HG02852 (cell line): ENCODE measurements around the gene SH3RF3.

Experiments
- ATAC-seq: cut with Tn5 transposase; IDR thresholded peaks from one replicate; pipeline ENCODE4 v1.9.1; 2021; ENCODE audit warnings: mild to moderate bottlenecking, moderate library complexity; ENCODE audit not compliant: unreplicated experiment

SH3RF3 gene

DNA sequence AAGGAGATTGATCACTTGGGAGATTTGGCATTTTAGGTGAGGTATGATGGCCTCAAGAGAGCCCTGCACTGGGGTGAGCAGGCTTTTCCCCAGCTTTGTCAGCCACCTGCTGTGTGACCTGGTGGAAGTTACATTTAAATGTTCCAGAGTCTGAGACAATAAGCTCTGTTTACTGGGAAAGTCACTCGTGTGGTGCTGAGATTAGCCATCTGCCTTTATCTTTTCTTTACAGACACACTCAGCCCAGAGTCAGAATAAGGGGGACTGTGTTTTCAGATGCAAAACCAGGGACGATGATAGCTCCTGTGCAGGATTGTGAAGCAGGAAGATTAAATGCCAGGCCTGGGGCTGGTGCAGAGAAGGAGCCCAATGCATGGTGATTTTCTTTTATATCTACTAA is 47.9 kb downstream of the SH3RF3 start:
- ATAC-seq: no peak

DNA sequence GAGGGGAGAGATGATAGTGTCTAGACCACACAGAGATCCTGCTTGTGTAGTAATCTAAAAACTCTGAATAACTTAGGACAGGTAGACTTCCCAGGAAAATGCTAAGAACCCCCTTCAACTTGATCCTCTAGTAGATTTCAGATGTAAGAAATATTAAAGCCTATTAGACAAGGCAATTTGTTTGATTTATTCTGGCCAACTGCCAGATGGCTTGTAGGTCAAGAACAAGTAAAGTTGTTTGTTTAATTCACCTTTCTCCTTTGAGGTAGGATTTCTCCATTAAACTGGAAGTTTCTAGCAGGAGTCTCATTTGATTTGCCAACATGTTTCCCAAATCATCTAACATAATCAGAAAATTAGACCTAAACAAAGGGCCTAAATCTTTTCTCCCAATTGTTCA is 48.6 kb downstream of the SH3RF3 start:
- no peak for ATAC-seq

DNA sequence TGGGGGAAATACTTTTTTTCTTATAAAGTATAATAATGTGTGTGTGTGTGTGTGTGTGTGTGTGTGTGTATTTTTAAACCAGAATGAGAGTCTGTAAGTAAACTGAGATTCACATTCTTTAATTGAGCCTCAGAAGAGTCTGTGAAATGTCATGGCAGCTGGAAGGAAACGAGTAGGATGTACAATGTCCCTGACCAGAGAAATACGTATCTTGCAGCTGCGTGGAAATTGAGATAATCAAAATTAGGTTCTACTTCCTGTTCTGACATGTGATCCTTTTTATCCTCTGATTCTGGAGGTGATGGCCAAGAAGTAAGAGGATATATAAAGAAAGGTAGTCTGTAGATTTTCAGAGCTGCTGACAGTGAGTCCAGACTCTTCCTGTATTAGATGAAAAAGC is 50.0 kb downstream of the SH3RF3 start:
- ATAC-seq: no peak

DNA sequence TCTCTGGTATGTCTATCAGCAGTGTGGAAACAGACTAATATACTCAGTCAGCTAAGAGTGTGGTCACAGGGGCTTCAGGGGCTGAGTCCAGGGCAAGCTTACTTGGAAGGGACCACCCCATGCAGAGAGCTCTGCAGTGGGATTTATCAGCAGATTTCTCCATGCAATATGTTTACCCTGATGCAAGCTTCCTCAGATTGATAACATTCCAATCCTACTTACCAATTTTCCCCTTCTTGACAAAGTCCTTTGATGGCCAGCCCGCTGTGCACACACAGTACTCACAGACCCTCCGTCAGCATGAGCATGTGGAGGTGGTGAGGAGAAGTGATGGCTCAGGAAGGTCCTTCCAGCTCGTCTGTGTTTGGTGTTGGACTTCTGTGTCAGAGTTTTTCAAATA is 51.8 kb downstream of the SH3RF3 start:
- ATAC-seq: no peak

DNA sequence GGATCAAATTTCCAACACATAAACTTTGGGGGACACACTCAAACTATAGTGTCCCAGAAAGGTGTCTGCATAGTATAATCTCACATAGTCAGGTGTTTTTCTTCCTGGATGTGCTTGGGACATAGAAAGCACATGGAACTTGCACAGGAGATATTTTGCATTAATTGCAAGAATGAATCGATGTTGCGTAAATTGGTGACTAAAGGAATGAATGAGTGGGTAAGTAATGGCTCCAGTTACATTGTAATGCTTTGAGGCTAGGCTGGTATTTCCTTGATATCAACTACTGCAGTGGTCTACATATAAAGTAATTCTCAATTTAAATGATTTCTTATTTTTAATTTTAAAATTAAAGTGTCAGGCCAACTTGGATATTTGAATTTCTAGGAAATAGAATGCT is 53.4 kb downstream of the SH3RF3 start:
- no peak for ATAC-seq

DNA sequence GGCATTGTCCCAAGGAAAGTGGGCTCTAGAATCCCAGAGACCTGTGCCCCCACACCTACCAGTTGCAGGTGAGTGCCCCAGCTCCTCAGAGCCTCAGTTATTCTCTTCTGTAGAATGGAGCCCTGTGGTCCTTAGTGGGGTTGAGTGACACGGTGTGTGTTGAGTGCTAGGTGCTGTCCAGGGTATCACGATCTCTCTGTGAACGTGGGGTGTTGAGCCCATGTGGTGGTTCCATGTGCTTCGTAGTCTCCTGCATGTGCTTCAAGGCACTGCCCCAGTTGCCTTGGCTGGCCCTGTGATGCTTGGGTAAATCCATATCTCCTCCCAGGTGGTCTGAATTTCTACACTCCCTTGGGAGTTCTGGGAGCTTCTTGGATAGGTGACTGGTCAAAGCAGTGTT is 54.9 kb downstream of the SH3RF3 start:
- ATAC-seq: no peak

DNA sequence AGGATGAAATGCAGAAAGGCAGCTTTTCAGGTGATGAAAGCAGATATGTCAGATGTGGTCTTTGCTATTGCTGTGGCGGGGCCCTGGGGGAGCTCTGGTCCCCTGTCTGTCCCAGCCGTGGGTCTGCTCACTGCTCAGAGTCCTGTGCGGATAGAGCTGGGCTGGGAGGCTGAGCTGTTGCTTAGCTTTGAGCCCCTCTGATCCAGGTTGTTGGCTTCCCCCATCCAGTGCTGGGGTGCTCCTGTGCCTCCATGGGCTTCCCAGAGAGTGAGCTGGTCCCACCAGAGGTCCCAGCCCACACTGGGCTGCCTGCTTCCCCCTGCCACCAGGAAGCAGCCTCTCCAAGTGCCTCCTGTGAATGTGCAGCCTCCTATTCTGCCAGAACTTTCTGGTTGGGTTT is 55.4 kb downstream of the SH3RF3 start:
- ATAC-seq: no peak

DNA sequence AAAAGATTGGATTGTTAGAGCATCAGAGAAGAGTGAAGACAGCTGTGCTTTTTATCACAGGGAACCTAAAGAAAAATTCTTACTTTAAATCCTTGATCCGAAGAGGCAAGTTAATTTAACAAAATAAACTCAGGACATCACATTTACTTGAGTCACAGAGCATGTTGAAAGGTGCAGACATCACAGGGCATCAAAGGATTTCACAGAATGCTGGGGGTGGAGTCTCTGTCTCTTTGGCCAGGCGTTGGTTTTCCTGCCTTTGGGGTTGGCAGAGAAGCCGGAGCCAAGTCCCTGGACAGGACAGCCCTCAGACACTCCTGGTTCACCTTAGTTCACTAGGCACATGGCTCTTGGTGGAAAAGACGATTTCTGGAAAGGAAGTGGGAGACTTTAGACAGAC is 56.3 kb downstream of the SH3RF3 start:
- ATAC-seq: no peak

DNA sequence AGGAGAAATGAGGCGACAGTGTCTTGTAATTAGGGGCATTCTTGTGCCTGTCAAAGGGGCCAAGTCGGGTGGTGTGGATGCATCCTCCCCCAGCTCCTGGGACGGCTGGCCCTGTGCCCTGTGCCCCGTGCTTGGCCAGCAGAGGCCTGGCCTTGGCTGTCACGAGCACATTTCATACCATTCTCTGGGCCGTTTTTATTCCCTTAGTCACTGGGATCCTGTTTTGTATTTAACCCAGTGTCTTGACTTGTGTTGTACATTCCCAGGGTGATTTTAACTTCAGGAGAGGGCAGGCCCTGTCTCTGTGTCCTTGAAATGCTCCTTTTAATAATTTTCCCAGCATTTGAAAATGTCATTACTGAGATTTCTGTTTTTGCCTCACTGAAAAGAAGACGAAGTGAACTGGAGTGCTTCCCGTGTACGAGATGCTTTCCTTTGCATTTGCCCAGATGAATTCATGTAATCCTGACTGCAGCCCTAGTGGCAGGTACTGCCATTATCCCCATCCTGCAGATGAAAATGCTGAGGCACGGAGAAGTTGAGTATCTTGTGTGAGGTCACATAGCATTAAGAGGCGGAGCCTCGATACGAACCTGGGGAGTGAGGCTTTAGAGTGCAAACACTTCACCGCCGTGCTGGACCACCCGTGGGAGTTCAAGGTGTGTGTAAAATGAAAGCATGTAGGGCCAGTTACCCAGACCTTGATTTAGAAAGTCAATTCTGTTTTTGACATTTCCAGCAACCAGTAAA is 57.0 kb downstream of the SH3RF3 start:
- no peak for ATAC-seq

DNA sequence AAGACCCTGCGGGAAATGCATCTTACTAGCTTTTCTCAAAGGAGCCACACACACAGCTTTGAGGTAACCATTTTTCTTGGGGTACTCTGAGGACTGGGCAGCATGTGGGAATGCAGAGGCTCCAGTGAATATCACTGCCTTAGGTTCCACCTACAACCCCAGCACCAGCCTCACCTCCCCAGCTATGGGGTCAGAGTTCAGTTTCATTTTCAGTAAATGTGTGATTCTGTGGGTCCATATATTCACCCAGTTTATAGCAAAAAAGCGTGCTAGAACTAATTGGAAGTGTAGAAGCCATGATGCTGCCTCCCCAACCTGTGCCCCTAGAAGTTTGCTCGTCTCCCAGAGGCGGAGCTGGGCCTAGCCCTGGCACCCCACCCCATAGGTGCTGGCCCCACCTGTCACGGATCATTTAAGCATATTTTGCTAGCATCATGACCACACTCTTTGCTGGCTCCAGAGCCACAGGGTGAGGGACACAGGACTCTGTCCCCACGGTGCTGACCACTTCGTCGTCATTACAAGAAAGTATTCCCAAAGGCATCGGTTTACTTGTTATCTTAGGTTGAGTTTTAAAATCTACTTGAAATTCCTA is 57.7 kb downstream of the SH3RF3 start:
- no peak for ATAC-seq

DNA sequence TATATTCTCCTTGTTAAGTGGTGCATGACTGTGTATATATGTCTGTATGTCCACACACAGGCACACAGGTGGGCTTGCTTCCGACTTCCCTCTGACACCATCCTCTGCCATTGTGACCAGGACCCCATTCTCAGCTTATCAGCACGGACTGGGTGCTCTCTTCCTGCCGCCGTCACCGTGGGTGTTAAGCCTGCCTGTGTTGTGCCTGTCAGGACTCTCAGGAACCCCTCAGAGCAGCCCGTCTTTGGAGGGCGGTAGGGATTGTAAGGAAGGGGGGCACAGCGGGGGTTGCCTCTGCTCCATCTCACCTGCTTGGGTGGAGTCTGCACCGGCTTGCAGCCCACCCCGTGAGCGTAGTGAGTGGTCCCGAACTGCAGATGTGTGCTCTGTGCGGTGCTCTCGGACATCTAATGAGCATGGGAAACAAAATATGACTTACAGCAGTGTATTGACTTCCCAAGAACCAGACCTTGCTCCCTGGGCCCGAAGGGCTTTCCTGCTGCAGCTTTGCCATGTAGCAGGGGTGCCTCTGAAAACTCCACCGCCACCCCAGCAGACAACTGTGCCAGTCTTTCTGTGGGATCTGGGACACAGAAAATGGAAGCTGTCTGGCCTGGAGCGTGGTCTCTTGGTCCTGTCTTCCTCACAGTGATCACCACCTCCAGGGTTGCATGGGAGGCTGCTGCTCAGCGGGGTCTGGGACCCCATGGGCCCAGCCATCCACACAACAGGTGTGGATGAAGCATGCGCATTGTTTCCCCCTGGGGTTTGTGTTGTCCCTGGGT is 58.9 kb downstream of the SH3RF3 start:
- ATAC-seq: no peak

DNA sequence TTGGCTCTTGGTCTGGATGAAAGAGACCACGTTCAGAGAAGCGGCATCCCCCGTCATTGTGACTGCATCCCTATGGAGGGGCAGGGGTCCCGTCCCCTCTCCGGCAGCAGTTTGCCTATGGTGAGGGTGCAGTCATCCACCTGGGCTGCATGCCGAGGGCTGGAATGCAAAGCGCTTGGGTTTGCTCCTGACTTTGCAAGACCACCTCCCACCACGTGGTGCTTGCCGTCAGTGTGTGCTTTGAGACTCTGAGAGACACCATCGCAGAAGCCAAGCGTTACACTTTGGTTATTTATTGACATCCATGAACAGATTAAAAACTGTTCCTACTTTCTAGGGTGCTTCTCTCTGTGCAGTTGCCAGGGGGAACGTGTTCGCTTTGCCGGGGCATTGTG is 59.5 kb downstream of the SH3RF3 start:
- no peak for ATAC-seq

DNA sequence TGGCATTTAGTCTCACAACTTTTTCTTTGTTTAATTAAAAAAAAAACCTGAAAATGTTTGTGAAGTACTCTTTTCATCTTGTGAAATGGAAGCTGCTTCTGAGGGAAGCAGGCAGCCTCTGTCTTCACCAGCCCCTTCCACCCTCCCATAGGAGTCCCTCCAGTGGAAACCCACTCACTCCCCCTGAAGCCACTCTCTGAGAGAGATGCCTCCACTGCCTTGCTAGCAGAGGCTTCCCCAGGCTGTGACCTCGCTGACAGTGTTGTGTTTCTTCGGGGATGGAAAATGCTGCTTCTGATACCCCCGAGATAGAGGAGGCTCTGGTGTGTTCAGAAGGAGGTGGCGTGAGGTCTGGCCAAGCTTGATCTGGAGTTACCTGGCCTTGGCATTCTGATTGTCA is 59.9 kb downstream of the SH3RF3 start:
- no peak for ATAC-seq

DNA sequence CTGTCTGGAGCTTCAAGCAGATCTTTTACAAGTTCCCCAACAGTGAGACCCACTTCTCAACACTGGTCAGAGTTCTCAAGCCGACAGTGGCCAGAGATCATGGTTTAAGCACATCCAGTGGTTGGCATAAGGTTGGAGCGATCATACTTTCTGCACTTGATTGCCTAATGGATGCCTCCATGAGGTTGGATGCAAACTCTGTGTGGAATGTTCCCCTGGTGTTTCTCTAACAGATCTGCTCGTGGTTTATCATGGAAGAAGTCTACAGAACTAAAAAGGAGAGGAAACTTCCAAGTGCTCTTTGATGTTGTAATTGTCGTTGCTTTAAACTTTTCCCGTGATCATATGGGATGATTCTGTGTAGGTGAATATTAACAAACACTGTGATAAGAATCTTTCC is 60.7 kb downstream of the SH3RF3 start:
- no peak for ATAC-seq

DNA sequence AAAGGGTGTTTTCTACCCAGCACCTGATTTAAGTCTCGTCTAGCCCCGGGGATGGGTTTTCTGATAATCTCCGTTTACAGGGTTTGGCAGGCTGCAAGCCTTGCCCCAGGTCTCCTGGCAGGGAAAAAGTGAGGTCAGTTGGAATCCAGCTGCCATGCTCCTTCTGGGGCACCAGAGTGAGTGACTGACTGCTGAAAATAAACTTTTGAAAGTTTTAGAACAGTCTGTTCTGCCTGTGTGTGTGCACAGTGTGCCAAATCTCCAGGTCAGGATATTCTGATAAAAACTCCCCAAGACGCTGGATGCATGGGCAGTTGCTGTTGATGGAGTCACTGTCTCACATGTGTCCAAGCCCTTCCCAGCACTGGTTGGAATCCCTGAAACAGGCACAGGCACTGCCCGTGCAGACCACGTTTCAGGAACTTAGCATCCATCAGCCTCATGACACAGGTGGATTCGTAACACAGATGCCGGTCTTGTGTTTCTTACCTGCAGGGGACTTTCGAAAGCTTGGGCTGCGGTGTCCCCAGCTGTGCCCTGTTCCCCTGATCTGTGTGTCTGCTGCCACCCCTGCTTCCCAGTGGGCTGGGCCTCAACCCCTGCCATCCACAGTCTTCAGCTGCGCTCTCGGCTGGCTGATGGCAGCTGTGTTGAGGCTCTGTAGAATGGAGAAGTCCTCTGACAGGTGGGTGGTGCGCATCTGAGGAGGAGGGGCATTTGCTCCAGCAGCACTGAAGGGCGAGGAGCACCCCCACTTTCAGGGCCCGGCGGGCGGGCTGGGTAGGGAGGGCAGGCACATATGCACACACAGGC is 65.0 kb downstream of the SH3RF3 start:
- ATAC-seq: no peak

DNA sequence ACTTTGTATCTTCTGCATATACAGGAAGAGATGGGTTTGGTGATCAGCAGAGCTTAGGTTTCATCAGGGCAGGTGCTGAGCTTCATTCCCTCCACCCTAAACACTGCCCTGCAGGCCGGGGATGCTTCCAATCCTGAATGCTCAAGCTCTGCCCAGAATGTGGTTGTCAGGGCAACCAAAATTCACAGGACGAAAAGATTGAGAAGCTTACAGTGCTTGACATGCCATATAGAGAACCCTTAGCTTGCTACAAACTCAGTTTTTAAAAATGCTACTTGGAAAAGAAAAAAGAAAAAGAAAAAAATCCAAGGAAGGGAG is 65.6 kb downstream of the SH3RF3 start:
- ATAC-seq: no peak

DNA sequence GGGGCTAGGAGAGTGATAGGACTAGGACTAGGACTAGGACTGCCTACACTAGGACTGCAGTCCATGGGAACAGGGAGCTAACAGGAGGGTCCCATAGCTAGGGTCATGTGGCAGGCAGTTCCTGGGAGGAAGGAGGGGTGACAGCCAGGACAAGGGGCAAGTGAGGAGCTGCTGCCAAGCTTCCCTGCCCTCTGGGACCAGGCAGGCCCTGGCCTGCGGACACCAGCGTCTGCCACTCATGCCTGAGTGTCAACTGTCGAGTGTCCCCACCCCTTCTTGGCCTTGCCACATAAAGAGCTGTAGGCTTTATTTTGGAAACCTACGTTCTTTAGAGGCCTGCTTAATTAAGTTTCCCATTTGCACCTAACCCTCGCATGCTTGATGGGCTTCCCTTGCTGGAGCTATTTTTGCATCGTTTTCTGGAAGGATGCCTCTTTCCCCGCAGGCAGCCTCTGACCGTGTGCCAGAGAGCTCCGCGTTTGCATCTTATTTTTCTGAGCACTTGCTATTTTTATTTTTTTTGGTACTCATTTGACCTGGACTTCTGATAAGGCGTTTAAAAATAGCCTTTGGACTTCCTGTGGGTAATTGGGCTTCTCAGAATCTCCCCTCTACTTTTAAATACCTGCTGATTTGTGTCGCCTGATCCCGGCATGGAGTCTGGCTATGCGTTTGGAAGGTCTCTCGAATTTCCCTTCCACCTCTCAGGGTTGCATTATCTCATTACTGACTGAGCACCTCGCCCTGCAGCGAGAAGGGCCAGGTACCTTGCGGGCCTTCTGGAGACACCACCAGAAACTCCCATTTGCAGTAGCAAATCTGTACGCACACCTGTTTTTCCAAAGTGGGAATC is 66.4 kb downstream of the SH3RF3 start:
- no peak for ATAC-seq

DNA sequence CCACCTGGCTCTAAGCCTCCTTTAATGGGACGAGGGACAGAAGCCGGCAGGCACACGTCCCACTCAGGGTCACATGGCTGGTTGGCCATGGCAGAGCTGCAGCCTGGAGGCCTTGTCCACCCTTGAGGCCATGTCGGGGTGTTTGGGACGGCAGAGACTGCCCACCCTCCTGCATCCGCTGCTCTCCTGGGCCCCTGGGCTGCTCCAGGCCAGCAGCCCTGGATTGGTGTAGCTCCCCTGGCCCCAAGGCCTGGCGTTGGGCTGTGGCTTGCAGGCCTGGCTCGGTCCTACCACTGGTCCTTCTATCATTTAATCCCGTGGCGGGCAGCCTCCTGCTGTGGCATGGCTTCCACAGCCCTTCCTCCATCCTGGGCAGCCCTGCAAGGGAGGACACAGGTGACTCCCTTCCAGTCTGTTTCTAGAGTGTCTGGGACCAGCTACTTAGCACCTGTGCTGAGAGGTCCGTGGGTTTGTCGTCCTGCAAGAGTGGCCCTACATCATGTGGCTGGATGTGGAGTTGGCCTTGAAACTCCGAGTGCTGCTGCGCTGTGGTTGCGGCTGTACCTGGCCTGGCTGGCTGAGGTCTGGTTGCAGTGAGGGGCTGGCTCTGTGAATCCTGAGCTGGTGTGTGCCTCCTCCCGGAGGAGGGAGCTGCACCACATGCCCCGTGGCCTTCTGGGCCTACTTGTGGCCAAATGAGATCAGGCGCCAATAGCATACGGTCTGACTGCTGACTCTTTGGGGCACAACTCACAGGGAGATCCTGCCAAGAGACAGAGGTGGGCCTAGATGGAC is 67.3 kb downstream of the SH3RF3 start:
- ATAC-seq: no peak

DNA sequence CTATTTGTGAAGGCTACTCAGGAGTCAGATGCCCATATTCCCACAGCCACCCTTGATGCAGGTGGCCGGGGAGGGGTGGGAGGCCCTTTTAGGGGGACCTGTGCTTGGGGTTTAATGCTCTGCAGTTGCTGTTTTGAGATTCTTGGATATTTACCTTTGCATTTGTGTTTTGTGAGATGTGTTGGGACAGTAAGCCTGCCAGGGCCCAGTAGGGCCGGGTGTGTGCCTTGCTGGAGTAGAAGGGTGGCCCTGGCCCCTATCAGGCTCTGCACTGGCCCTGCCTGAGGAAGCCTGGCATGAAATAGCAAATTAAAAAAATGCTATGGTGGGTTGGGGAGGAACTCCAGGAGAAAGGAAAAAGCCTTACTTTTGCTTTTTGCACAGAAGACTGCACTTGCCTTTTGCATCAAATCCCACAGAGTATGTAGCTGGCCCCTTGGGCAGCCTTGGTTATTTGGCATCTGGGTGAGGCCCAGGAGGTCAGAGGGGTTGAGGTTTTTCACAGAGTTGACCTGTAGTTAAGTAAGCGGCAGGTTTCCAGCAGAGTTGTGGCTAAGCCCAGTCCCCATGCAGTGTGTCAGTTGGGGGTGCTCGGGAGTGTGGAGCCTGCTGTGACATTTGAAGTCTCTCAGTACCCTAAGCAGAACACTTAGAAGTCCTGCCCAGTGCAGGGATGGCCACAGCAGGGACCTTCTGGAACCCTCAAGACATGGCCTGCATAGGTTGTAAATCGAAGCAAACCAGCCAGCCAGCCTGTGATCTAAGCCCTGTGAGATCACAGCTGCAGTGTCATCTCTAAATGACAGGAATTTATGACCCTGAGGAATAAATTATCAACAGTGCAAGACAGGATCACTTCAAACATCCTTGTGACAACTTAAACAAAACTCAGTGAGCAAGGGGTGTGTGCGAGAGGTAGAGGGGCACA is 68.8 kb downstream of the SH3RF3 start:
- no peak for ATAC-seq
